Melanocyte of skin (primary cell): Measurements from ENCODE around the gene EOMES. TPM values are rescaled to one million over a fixed set of nuclear protein-coding genes. Genes with fewer than 3 reads are reported as not detected.

Source experiments
- total RNA-seq, 2 donors: library from RNA; depleted of rRNA; stranded (reverse); fragments of >200 nt; gene quantifications; 2 replicates each; pipeline ENCODE4 v1.2.3, GENCODE V29; 2012

The EOMES gene
- 1 to 10 TPM; 5.0 to 5.9 TPM for total RNA-seq

DNA sequence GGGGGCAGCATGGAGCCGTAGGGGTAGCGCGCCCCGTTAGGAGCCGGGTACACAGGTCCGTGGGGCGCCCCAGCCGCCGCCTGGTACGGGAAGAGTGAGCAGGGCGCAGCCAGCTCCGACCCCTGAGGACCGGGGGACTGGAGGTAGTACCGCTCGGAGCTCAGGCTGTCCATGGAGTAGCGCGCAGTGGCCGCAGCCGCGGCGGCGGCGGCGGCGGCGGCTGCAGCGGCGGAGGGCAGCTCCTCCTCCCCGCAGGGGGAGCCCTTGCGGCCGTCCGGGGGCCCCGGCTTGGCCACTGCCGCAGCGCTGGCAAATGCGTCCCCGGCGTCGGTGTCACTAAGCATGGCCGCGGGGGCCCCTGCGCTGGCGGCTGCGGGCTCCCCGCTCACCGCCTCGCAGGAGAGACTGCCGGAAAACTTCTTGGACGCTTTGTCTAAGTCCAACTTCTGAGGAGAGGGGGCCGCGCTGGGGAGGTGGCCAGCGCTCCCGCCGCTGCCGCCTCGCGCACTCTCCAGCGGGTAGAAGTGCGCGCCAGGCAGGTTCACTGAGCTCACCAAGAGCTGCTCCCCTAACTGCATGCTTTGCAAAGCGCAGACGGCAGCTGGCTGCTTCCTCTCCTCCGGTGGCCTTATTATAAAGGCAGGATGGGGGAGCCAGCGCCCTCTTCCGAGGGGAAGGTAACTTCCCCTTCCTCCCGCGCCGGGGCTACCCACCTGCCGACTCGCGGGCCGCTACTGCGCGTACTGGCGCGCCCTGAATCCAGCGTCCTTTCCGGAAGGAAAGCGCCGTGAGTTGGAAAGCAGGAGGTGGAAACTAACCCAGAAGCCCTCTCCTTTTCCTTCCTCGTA, at the start of gene EOMES:
TSS of gene EOMES (minus strand) at position 607 of the 848 bp plus-strand sequence. CDS start at position 578, 29 bp downstream.

Other genes with a start within 250 kb of the EOMES start
- gene SLC4A7, start 237.9 kb downstream of the EOMES start, total RNA-seq: 10 to 100 TPM; 44.4 to 68.9 TPM